GM12873 (cell line): ENCODE data around the gene AUTS2.

Experiments used
- TF ChIP-seq, protein P1 (sequence below): IDR thresholded peaks from 2 replicates; pipeline ENCODE4 v1.5.1; 2012; ENCODE audit warnings: low read depth, mild to moderate bottlenecking, moderate library complexity, low read length, control low read depth; ENCODE audit not compliant: insufficient read depth; ENCODE audit errors: missing control alignments

AUTS2 gene

GRCh38 chr7:70779321-70779720 is 1181.0 kb downstream of the AUTS2 start:
- TF ChIP-seq, protein P1, sequence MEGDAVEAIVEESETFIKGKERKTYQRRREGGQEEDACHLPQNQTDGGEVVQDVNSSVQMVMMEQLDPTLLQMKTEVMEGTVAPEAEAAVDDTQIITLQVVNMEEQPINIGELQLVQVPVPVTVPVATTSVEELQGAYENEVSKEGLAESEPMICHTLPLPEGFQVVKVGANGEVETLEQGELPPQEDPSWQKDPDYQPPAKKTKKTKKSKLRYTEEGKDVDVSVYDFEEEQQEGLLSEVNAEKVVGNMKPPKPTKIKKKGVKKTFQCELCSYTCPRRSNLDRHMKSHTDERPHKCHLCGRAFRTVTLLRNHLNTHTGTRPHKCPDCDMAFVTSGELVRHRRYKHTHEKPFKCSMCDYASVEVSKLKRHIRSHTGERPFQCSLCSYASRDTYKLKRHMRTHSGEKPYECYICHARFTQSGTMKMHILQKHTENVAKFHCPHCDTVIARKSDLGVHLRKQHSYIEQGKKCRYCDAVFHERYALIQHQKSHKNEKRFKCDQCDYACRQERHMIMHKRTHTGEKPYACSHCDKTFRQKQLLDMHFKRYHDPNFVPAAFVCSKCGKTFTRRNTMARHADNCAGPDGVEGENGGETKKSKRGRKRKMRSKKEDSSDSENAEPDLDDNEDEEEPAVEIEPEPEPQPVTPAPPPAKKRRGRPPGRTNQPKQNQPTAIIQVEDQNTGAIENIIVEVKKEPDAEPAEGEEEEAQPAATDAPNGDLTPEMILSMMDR, result no peak

- TF ChIP-seq, protein P1, result no peak
These were observed 1183.6 kb downstream of the AUTS2 start for GRCh38 chr7:70781922-70782311.

- TF ChIP-seq, protein P1, result no peak
These were observed 1184.5 kb downstream of the AUTS2 start for GRCh38 chr7:70782796-70783195.

GRCh38 chr7:70785427-70785826 is 1187.2 kb downstream of the AUTS2 start:
- TF ChIP-seq, protein P1, result no peak

DNA sequence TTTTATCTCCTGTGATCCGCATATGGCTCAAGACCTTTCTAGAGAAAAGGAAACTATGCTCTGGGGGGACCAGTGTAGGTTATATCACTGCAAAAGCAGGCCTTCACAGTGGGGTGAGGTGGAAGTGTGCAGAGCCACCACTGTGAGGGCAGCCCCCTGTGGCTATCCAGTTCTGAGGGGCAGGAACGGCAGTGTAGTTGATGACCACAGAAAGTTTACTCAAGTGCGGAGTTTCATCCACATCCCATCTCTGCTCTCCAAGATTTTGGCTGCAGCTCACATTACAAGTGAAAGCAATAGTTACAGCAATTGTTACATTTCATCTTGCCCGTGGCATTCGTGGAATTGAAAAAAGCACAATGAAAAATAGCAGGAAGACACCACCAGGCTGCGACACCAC is 1187.8 kb downstream of the AUTS2 start:
- TF ChIP-seq, protein P1, result no peak

DNA sequence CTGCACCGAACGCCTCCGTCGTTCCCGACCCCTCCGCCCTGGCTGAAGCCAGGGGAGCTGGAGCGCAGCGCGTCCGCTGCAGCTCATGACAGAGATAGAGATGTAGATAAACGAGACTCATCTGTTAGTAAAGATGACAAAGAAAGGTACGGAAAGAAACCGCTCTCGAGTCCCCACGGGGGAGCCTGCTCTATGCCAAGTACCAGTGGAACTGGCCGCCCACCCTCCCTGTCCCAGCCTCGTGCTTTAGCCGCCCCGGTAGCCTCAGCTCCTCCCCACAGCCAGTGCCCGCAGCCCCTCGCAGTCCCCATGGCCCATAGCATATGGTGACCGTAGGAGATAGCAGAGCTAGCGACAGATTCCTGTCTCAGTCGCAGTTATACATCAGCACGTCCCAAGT is 1189.0 kb downstream of the AUTS2 start:
- TF ChIP-seq, protein P1, result no peak

DNA sequence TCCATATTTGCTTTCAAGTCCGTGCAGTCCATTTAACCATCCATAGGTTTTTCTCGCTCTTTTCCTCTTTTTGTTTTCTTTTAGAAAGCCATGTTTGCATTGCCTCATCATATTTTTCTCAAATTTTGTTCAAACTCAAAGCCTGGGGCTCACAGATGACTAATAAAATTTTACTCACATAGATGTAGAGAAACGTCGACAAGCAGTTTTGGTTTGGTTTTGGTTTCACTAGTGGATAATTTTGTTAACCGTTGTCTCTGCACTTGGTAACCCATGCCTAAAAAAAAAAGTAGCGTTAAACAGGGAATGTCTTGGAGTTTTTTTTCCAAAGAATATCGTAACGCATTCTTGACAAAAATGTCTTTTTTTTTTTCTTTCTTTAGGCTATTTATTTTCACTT is 1189.5 kb downstream of the AUTS2 start:
- TF ChIP-seq, protein P1, result no peak
